Measurements from ENCODE around the gene RHOBTB1.

The RHOBTB1 gene

GRCh38 chr10:60944058-60944909 lies at the start of gene RHOBTB1 (continued):
- no peak for TF ChIP-seq ZNF354C (tag by site-specific recombination; IDR thresholded peaks at IDR 0.05; ENCODE audit: borderline replicate concordance, low read depth)
- no peak for TF ChIP-seq ZNF16 (tag by site-specific recombination; IDR thresholded peaks at IDR 0.05; ENCODE audit: low read depth)
- peak; percentile 70; the same call in 1 of the 2 replicates for TF ChIP-seq KLF8 (tag by site-specific recombination; IDR thresholded peaks at IDR 0.05)
- peak; percentile 48 for TF ChIP-seq SP3 (tag by site-specific recombination; IDR thresholded peaks at IDR 0.05)
- TF ChIP-seq ZFP41 (tag by site-specific recombination; IDR thresholded peaks at IDR 0.05; ENCODE audit: borderline replicate concordance), result no peak
- peak; percentile 92 for TF ChIP-seq KLF10 (tag by site-specific recombination; IDR thresholded peaks at IDR 0.05)
- peak; percentile 88 for TF ChIP-seq ZNF398 (tag by site-specific recombination; IDR thresholded peaks at IDR 0.05)
- TF ChIP-seq OSR2 (tag by site-specific recombination; IDR thresholded peaks at IDR 0.05), result peak; percentile 36
- TF ChIP-seq ZBTB17 (tag by site-specific recombination; IDR thresholded peaks at IDR 0.05), result peak; percentile 24; the same call in 1 of the 2 replicates
- no peak for TF ChIP-seq ZNF645 (tag by site-specific recombination; IDR thresholded peaks at IDR 0.05)
- peak; percentile 77 for TF ChIP-seq ZIC2 (tag by site-specific recombination; IDR thresholded peaks at IDR 0.05)
- TF ChIP-seq, protein P1, sequence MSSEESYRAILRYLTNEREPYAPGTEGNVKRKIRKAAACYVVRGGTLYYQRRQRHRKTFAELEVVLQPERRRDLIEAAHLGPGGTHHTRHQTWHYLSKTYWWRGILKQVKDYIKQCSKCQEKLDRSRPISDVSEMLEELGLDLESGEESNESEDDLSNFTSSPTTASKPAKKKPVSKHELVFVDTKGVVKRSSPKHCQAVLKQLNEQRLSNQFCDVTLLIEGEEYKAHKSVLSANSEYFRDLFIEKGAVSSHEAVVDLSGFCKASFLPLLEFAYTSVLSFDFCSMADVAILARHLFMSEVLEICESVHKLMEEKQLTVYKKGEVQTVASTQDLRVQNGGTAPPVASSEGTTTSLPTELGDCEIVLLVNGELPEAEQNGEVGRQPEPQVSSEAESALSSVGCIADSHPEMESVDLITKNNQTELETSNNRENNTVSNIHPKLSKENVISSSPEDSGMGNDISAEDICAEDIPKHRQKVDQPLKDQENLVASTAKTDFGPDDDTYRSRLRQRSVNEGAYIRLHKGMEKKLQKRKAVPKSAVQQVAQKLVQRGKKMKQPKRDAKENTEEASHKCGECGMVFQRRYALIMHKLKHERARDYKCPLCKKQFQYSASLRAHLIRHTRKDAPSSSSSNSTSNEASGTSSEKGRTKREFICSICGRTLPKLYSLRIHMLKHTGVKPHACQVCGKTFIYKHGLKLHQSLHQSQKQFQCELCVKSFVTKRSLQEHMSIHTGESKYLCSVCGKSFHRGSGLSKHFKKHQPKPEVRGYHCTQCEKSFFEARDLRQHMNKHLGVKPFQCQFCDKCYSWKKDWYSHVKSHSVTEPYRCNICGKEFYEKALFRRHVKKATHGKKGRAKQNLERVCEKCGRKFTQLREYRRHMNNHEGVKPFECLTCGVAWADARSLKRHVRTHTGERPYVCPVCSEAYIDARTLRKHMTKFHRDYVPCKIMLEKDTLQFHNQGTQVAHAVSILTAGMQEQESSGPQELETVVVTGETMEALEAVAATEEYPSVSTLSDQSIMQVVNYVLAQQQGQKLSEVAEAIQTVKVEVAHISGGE (tag by site-specific recombination; conservative IDR thresholded peaks at IDR 0.05; ENCODE audit: low read depth), result peak; percentile 65
- no peak for TF ChIP-seq ZNF223 (tag by site-specific recombination; IDR thresholded peaks at IDR 0.05)
- TF ChIP-seq ZNF155 (tag by site-specific recombination; IDR thresholded peaks at IDR 0.05), result no peak
- no peak for TF ChIP-seq ZNF140 (tag by site-specific recombination; IDR thresholded peaks at IDR 0.05)
- TF ChIP-seq YY2 (tag by site-specific recombination; IDR thresholded peaks at IDR 0.05), result no peak; the same call in 1 of the 2 replicates
- TF ChIP-seq GLIS2 (tag by site-specific recombination; IDR thresholded peaks at IDR 0.05), result peak; percentile 82
- TF ChIP-seq ZNF692 (tag by site-specific recombination; IDR thresholded peaks at IDR 0.05), result peak; percentile 65; the same call in 1 of the 2 replicates
- TF ChIP-seq SP2 (tag by site-specific recombination; IDR thresholded peaks at IDR 0.05), result peak; percentile 29
- TF ChIP-seq, protein P2, sequence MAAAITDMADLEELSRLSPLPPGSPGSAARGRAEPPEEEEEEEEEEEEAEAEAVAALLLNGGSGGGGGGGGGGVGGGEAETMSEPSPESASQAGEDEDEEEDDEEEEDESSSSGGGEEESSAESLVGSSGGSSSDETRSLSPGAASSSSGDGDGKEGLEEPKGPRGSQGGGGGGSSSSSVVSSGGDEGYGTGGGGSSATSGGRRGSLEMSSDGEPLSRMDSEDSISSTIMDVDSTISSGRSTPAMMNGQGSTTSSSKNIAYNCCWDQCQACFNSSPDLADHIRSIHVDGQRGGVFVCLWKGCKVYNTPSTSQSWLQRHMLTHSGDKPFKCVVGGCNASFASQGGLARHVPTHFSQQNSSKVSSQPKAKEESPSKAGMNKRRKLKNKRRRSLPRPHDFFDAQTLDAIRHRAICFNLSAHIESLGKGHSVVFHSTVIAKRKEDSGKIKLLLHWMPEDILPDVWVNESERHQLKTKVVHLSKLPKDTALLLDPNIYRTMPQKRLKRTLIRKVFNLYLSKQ (tag by site-specific recombination; IDR thresholded peaks at IDR 0.05; ENCODE audit: borderline replicate concordance), result no peak
- TF ChIP-seq ZBTB7A (tag by site-specific recombination; IDR thresholded peaks at IDR 0.05; ENCODE audit: low read depth), result peak; percentile 34; the same call in 1 of the 2 replicates
- TF ChIP-seq ZNF112 (tag by site-specific recombination; IDR thresholded peaks at IDR 0.05), result no peak
- TF ChIP-seq ZNF121 (tag by site-specific recombination; IDR thresholded peaks at IDR 0.05), result no peak
- no peak for TF ChIP-seq ZNF132 (tag by site-specific recombination; IDR thresholded peaks at IDR 0.05; ENCODE audit: borderline replicate concordance)
- no peak for TF ChIP-seq ZNF23 (tag by site-specific recombination; IDR thresholded peaks at IDR 0.05; ENCODE audit: borderline replicate concordance)
- no peak for TF ChIP-seq ZNF549 (tag by site-specific recombination; IDR thresholded peaks at IDR 0.05)
- TF ChIP-seq MZF1 (tag by site-specific recombination; IDR thresholded peaks at IDR 0.05; ENCODE audit: borderline replicate concordance), result no peak
- no peak for TF ChIP-seq ZNF19 (tag by site-specific recombination; IDR thresholded peaks at IDR 0.05; ENCODE audit: low read depth)
- no peak for TF ChIP-seq ZNF138 (tag by site-specific recombination; IDR thresholded peaks at IDR 0.05; ENCODE audit: borderline replicate concordance)
- no peak for TF ChIP-seq ZNF48 (tag by site-specific recombination; IDR thresholded peaks at IDR 0.05)
- TF ChIP-seq ZNF2 (tag by site-specific recombination; IDR thresholded peaks at IDR 0.05), result peak; percentile 55; the same call in 1 of the 2 replicates

All from HEK293 (cell line).